MCF 10A (cell line): ENCODE results near the gene CRB2. TPM values are rescaled to one million over a fixed set of nuclear protein-coding genes. Genes with fewer than 3 reads are reported as not detected.

Source experiments
- BruUV-seq: library from RNA; stranded (reverse); fragments of 400-500 nt; replicated peaks from 2 replicates; lab custom pipeline; 2021; lab: Mats Ljungman, UMichigan
- CTCF ChIA-PET: fragments of 300-600 bp; sonication (Branson Sonifier 250); formaldehyde crosslinking; extraction: SDS; loops from one replicate; lab custom pipeline; 2021; ENCODE audit warnings: antibody characterized with exemption, inconsistent platforms; lab: Yijun Ruan, JAX
- POLR2A ChIA-PET: fragments of 300-600, 350-650 bp; sonication (Branson Sonifier 250); formaldehyde crosslinking; extraction: SDS; loops from one replicate; lab custom pipeline; 2020; ENCODE audit warnings: antibody characterized with exemption, inconsistent platforms; lab: Yijun Ruan, JAX
- DNase-seq: peaks from one replicate; pipeline ENCODE4 v3.0.0-alpha.2; 2018; ENCODE audit not compliant: unreplicated experiment
- H3K27ac Mint-ChIP-seq: one replicate; pipeline ENCODE4 v1.8.0; 2022; ENCODE audit warnings: mild to moderate bottlenecking, low read depth, mixed read lengths; ENCODE audit not compliant: unreplicated experiment
- H3K27me3 Mint-ChIP-seq: one replicate; pipeline ENCODE4 v1.8.0; 2022; ENCODE audit warnings: mixed read lengths; ENCODE audit not compliant: insufficient read depth, unreplicated experiment
- H3K36me3 Mint-ChIP-seq: one replicate; pipeline ENCODE4 v1.8.0; 2022; ENCODE audit warnings: mild to moderate bottlenecking, moderate library complexity, mixed read lengths; ENCODE audit not compliant: insufficient read depth, unreplicated experiment
- H3K4me1 Mint-ChIP-seq: one replicate; pipeline ENCODE4 v1.8.0; 2022; ENCODE audit warnings: mixed read lengths; ENCODE audit not compliant: insufficient read depth, unreplicated experiment
- H3K4me3 Mint-ChIP-seq: one replicate; pipeline ENCODE4 v1.8.0; 2022; ENCODE audit warnings: mild to moderate bottlenecking, moderate library complexity, mixed read lengths; ENCODE audit not compliant: unreplicated experiment
- H3K9me3 Mint-ChIP-seq: one replicate; pipeline ENCODE4 v1.8.0; 2022; ENCODE audit warnings: mixed read lengths; ENCODE audit not compliant: unreplicated experiment
- CTCF ChIP-seq: fragments of 200-600 bp; IDR thresholded peaks from one replicate; pipeline ENCODE4 v1.8.0; 2022; ENCODE audit warnings: antibody characterized with exemption, mild to moderate bottlenecking; ENCODE audit not compliant: unreplicated experiment
- intact Hi-C: fragments of 100-400 bp; cut with micrococcal nuclease; formaldehyde crosslinking; loops from 2 replicates; pipeline ENCODE4 v1.14.1; 2022
- total RNA-seq: library from RNA; stranded (reverse); gene quantifications from 2 replicates; pipeline ENCODE4 v1.2.3, GENCODE V29; 2022

The CRB2 gene
- total RNA-seq, 1 experiment from 2014 or later: not detected

GRCh38 chr9:123380852-123381705, 25.1 kb downstream of the CRB2 start:
- no TSS peak for BruUV-seq
- H3K27me3 Mint-ChIP-seq: no peaks in the 10 kb centered on the region
- H3K9me3 Mint-ChIP-seq: no peaks in the 10 kb centered on the region
- H3K36me3 Mint-ChIP-seq: no peaks in the 10 kb centered on the region
- no peak overlapping the region for H3K4me3 Mint-ChIP-seq
- CTCF ChIA-PET: interaction anchor here (0.5 to 2.0 kb wide), 2 partner anchors 31 to 66 kb away, joined by 4 to 5 read pairs; no protein-coding TSS in a partner anchor
- POLR2A ChIA-PET: no interaction called here
- no peak overlapping the region for H3K27ac Mint-ChIP-seq
- TF ChIP-seq CTCF: no peak
- intact Hi-C loops: no loop called here
- no peak for DNase-seq
- no peaks in the 10 kb centered on the region for H3K4me1 Mint-ChIP-seq

- CTCF ChIA-PET: interaction anchor here (0.6 to 2.0 kb wide), 5 partner anchors 21 to 62 kb away, joined by 3 to 5 read pairs (median 4); no protein-coding TSS in a partner anchor
- no peak overlapping the region for H3K27ac Mint-ChIP-seq
- no peak overlapping the region for H3K4me3 Mint-ChIP-seq
- no peaks in the 10 kb centered on the region for H3K36me3 Mint-ChIP-seq
- no peaks in the 10 kb centered on the region for H3K9me3 Mint-ChIP-seq
- DNase-seq: no peak
- intact Hi-C loops: no loop called here
- H3K4me1 Mint-ChIP-seq: no peaks in the 10 kb centered on the region
- no peak for TF ChIP-seq CTCF
- POLR2A ChIA-PET: no interaction called here
- H3K27me3 Mint-ChIP-seq: no peaks in the 10 kb centered on the region
- BruUV-seq: no TSS peak
Observed at GRCh38 chr9:123382653-123383511, 26.9 kb downstream of the CRB2 start.

- Mint-ChIP-seq H3K27me3 (no peaks in the 10 kb centered on the region), H3K9me3 (no peaks in the 10 kb centered on the region), H3K4me1 (no peaks in the 10 kb centered on the region), H3K27ac (no peak overlapping the region), H3K36me3 (no peaks in the 10 kb centered on the region), H3K4me3 (no peak overlapping the region)
- POLR2A ChIA-PET: no interaction called here
- CTCF ChIA-PET: interaction anchor here (0.6 to 1.6 kb wide), 4 partner anchors 15 to 62 kb away, joined by 3 to 4 read pairs (median 4); no protein-coding TSS in a partner anchor
- BruUV-seq: no TSS peak
- DNase-seq: no peak
- no peak for TF ChIP-seq CTCF
- intact Hi-C loops: no loop called here
Observed at GRCh38 chr9:123383512-123384170, 27.6 kb downstream of the CRB2 start.
